C4-2B (cell line): ENCODE data around the gene LELP1.

Experiments used
- CTCF ChIP-seq: fragments of 450-650 bp; conservative IDR thresholded peaks from 2 replicates; pipeline ENCODE4 v1.5.1; 2017; ENCODE audit warnings: mild to moderate bottlenecking
- ZFX ChIP-seq: fragments of 450-650 bp; IDR thresholded peaks from 2 replicates; pipeline ENCODE4 v1.6.1; 2017

GRCh38 chr1:153246018-153246417, 42.8 kb downstream of the LELP1 start:
- no peak for TF ChIP-seq CTCF
- no peak for TF ChIP-seq ZFX
